Stimulated activated CD8-positive, alpha-beta memory T cell treated with anti-CD3 and anti-CD28 coated beads, Interleukin-15, amount 100 ng/mL, for 24 hours (primary cell): Measurements from ENCODE around the gene WWOX.

Source experiments
- DNase-seq: peaks from one replicate; pipeline ENCODE4 v3.0.0-alpha.2; 2020; ENCODE audit warnings: low read depth

The WWOX gene

GRCh38 chr16:79150632-79151310, 1051.3 kb downstream of the WWOX start:
- DNase-seq, result no peak

- DNase-seq, result no peak
These were observed 1054.6 kb downstream of the WWOX start for GRCh38 chr16:79154086-79154485.

DNA sequence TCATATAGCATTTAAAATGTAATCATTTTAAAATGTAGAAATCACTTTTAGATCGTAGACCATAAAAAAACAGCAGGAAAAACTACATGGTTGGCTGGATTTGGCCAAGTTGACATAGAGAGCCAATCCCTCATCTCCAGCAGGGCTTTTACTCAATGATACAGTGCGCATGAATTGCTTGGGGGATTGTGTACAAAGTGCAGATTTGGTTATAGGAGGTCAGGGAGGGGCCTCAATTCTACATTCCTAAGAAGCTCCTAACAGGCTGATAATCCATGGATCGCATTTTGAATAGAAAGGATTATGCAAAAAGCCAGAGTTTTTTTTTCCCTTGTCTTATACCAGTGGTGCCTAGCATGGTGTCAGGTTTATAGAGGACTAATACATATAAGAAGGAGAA, 1056.0 kb downstream of the WWOX start:
- DNase-seq, result no peak

- no peak for DNase-seq
These were observed 1056.5 kb downstream of the WWOX start for GRCh38 chr16:79155904-79156303.

- no peak for DNase-seq
These were observed 1057.3 kb downstream of the WWOX start for GRCh38 chr16:79156761-79157160.

- DNase-seq, result no peak
These were observed 1058.9 kb downstream of the WWOX start for GRCh38 chr16:79158337-79158736.

DNA sequence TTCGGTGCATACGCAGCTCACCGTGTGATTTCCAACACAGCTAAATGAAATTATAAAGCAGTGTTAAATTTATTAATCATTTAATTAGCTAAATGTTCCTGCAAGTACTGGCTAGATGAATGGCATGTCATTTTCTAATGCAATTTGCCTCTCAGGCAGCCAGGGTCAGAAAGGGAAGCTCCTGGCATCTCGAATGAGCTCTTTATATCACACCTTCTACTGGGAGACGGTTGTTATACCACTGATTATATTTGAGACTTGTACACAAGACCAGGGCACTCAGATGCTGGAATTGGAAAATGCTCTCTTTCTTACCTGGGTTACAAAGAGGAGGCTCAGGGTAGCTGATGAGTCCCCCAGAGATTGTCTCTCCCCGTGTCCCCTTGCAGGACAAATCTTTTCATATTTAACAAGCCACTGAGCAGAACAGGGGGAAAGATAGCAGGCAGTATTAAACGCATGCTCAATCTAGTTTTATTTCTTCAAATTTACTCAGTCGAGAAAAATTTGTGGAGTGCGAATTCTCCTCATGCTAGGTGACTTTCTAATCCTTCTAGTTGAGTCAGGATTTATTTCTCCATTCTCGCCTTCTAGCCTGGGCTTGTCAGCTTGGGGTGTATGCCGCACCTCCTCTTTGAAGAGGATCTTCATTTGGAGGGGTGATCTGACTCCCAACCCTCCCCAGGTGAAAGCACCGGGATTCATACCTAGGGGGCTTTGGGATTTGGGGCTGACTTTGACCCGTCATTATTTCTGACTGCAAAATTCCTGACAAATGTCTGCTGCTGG, 1060.0 kb downstream of the WWOX start:
- DNase-seq, result no peak

DNA sequence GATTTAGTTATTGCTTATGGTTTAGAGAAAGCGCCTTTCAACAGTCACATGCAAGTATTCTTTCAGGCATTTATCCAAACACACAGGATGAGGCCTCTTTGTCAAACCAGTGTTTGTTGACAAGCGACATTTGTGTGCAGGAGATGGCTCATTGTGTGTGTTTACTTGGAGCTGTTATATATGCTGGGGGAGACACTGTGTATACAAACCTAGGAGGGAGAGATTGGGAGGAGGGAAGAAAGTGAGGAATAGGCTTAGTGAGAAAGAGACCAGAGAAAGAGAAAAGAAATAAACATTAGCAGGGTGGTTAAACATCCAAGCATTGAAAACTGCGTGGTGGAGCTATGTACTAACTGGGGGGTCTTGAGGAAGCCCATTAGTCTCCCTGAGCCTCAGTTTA, 1063.5 kb downstream of the WWOX start:
- no peak for DNase-seq

GRCh38 chr16:79163691-79164387, 1064.4 kb downstream of the WWOX start:
- no peak for DNase-seq

DNA sequence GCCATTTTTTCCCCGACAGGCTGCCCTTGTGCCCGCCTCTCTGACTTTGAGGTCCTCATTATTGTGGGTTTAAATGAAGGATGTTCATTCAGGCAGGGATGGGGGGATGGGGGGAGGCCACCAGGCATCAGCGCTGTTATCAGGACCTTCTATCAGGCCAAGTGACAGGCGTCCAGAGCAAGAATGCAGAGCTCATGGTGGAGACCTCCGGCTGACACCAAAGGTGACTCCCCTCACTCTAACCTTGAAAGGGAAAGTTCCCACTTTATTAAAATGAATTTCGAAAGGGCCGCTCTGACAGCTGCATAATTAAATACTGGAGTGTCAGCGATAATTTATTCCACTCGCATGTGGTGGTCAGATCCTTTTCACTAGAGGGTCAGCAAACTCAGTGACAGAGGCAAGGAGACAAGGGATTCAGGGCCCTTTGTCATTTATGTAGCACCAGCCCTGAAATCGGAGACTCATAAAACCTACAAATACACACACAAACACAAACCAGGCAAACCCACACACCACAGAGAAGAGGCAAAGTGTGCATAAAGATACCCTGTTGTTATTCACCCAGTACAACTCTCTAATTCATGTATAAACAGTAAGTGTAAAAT, 1065.0 kb downstream of the WWOX start:
- no peak for DNase-seq

DNA sequence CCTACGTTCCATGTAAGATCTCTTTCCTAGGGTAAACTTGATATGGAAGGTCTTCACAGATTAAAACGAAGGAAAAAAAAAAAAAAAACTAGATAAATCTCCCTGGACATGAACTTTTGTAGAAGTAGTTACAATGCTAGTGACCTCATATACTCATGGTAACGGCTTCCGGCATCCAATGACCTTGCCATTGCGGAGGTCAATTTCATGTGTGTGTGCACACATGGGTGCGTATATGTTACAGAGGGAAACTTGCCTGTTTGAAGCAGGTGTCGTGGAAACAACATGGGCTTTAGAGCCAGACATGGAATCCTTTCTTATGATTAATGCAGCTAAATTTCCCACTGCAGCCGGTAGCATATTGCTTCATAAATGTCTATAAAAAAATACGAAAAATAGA, 1065.6 kb downstream of the WWOX start:
- DNase-seq, result no peak

- DNase-seq, result no peak
These were observed 1066.1 kb downstream of the WWOX start for GRCh38 chr16:79165506-79165905.

GRCh38 chr16:79167893-79168292, 1068.4 kb downstream of the WWOX start:
- DNase-seq, result no peak

- DNase-seq, result no peak
These were observed 1068.9 kb downstream of the WWOX start for GRCh38 chr16:79168321-79168720.

DNA sequence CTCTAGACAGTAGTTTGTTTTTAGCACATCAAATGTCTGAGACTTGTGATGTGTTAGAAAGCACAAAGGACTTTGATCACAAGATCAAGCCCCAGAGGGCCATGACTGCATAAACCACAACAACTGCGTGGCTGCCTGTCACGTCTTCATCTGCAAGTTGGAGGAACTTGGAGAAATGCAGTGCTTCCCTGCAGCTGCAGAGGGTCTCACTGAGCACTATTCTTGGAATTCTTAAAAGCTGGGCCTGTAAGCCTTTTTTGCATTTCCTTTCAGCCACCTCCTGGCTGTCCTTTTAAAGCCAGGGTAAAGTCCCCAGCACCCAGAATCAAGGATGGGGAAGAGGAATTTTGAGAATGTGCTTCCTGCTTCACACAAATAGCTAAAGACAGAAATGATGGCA, 1069.8 kb downstream of the WWOX start:
- DNase-seq, result no peak

DNA sequence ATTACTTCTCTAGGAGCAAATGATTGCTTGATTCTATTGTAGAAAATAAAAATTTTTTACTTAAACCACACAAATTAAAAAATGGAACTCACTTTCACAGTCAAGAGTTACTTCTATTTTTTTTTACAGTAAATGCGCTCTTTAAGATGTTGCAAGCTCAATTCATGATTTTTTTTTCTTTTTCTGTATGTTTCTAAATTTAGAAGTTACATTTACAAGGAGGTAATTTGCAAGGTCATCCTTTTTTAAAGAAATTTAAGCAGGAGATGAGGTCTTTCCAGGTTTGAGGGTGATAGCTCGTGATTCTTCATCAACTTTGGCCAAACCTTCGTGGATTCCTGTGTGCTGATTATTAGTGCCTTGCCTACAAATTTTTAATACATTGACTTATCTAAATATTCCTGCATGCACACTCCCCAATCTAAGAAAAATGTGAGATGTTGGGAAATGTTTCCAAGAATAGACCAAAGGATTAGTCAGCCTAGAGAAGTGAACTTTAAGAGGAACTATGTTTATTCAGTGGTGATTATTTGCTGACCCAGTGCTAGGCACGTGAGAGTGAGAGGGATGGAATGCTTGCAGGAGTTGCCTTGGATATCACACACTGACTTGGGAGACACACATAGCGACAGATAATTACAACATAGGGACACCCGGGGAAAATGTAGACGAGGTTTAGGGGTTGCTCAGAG, 1071.2 kb downstream of the WWOX start:
- DNase-seq, result no peak

GRCh38 chr16:79171504-79171903, 1072.0 kb downstream of the WWOX start:
- no peak for DNase-seq

- DNase-seq, result no peak
These were observed 1072.7 kb downstream of the WWOX start for GRCh38 chr16:79171931-79172705.

DNA sequence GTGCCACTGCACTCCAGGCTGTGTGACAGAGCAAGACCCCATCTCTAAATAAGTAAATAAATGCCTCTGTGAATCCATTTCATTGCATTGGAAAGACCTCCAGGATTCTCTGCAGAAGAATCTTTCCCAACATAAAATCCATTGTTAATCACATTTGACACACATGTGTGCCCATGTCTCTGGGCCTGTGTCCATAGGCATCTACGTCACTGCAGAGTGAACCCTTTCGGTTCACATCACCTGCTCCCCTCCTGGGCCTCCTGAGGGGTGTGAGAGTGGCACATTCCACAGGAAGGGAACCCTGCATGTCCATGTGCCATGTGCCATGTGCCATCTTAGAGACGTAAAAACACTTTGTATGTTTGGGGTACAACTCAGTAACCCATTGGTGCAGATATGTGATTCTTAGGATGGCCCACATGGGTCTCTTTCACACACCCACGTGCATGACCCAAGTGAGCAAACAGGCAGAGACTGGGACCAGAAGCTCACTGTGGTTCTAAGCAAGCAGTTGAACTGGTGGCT, 1073.6 kb downstream of the WWOX start:
- no peak for DNase-seq

- no peak for DNase-seq
These were observed 1074.5 kb downstream of the WWOX start for GRCh38 chr16:79173919-79174318.
